Jurkat, Clone E6-1 (cell line): ENCODE data around the gene CHST13.
A peak's percentile ranks its signal among the peaks of the same experiment; 100 is the strongest.

Source experiments
- DNase-seq: peaks from one replicate; pipeline ENCODE4 v3.0.0-alpha.2; 2011; ENCODE audit warnings: low read depth, low spot score
- H3K4me3 ChIP-seq: 2 replicates; pipeline ENCODE4 v1.5.1; 2011; ENCODE audit warnings: mild to moderate bottlenecking, low read length, control low read depth, moderate library complexity

The CHST13 gene

DNA sequence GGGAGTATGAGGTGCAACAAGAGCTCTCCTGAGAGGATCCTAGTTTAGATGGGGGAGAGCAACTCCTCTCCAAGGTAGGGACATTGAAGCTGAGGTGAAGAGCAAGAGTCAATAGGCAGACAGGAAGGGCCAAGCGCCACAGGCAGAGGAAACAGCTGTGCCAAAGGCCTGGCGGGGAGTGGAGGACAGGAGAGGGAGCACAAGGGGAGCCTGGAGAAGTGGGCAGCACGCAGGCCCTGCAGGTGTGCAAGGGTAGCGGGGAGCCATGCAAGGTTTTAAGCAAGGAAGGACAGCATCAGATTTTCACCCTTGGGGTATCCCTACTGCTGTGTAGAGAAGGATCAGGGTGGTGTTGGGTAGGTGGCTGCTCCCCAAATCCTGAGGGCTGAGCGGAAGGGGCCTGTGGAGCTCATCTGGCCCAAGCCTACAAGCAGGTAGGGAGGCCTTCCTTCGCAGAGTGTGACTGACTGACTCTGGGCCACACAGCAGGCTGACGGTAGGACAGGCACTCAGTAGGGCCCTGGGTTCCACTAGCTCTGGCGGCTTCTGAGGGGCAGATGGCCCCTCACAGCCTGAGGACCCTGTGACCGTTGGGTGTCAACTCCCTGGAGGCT lies 13.3 kb downstream of the CHST13 start:
- DNase-seq: no peak

DNA sequence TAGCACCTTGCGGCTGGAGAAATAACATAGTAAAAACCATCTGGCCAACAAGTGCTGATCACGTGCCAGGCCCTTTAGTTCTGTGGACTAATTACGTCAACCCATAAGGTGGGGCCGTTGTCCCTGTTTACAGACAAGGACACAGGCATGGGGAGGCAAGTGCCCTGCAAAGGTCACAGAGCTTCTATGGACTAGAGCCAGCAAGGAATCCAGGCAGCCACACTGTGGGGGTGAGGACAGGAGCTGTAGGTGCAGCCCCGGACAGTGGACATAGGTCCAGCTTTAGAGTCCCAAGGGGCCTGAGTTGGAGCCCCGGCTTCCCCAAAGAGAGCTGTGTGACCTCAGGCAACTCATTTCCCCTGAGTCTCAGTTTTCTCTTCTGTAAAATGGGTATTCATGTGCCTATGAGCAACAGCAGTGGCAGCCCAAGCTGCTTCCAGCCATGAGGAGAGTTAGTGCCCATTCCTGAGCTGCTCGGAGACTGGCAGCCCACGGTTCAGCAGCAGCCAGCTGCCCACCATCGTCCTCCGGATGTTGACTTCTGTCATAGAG lies 13.9 kb downstream of the CHST13 start:
- DNase-seq: no peak
- H3K4me3 ChIP-seq: no peak overlapping the region

More for the DNA sequence above, 13.3 kb downstream of the CHST13 start:
- no peak overlapping the region for H3K4me3 ChIP-seq

DNA sequence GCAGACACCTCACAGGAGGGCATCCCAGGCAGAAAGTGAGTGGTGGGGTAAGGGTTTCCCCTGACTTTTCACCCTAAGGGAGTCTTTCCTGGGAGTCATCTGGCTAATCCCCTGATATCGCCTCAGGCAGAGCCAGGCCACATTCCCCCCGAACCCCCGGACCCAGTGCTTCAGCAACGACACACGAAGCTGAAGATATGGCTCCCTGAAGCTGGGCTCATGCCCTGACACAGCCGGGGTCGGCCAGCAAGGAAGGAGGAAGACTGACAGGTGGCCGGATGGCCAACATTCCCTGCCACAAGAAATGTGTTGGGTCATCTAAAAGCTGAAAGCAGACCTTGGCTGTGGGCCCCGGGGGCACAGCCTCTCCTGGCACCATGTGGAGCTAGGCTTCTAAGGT lies 14.4 kb downstream of the CHST13 start:
- no peak overlapping the region for H3K4me3 ChIP-seq
- no peak for DNase-seq

DNA sequence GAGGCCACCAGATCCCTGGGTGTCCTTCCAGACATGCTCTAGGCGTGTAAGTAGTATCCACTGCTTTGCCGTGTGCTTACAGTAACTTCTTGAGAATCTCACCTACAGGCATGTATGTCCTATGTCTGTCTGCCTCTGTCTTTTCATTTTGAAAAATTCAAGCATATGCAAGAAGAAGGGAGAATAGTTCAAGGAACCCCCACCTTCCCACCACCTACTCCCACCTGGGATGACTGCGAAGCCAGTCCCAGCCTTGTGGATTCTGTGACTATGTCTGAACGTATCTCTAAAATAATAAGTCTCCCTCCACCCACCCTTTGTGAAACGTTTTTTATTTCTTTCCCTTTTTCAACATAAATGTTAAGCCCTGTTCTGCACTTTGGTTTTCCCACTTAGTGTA lies 15.0 kb downstream of the CHST13 start:
- DNase-seq: no peak
- no peak overlapping the region for H3K4me3 ChIP-seq

DNA sequence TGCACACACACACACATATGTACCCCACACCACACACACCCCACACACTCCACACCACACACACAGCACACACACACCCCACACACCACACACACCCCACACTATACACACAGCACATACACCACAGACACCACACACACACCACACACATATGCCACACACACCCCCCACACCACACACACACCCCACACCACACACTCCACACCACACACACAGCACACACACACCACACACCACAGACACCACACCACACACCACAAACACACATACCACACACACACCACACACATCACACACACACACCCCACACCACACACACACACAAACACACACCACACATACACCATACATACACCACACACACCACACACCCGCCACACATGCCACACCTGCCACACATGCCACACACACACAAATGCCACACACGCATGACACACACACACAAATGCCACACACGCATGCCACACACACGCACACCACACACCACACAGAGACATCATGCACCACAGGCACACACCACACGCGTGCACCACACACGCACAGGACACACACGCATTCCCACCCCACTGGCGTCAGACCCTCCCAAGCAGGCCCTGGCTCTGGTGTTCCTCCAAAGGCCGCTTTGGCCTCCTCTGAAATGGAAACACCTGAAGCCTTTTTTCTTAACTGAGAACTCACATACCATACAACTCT lies 15.7 kb downstream of the CHST13 start:
- DNase-seq: no peak
- no peak overlapping the region for H3K4me3 ChIP-seq

DNA sequence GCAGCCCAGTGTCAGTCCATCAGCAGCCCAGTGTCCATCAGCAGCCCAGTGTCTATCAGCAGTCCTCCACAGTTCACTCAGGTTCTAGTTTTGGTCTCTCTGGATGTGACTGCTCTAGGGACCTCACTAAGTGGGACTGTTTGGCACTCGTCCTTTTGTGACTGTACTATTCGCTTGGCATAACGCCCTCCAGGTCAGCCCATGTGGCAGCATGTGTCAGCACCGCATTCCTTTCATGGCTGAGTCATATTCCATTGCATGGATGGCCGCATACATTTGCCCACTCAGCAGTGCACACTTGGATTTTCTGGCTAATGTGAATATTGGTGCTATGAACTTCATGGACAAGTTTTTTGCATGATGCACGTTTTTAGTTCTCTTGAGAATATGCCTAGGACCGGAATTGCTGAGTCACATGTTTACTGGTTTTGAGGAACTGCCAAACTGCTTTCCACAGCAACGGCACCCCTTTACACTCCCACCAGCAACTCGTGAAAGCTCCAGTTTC lies 16.4 kb downstream of the CHST13 start:
- DNase-seq: peak; percentile 14

DNA sequence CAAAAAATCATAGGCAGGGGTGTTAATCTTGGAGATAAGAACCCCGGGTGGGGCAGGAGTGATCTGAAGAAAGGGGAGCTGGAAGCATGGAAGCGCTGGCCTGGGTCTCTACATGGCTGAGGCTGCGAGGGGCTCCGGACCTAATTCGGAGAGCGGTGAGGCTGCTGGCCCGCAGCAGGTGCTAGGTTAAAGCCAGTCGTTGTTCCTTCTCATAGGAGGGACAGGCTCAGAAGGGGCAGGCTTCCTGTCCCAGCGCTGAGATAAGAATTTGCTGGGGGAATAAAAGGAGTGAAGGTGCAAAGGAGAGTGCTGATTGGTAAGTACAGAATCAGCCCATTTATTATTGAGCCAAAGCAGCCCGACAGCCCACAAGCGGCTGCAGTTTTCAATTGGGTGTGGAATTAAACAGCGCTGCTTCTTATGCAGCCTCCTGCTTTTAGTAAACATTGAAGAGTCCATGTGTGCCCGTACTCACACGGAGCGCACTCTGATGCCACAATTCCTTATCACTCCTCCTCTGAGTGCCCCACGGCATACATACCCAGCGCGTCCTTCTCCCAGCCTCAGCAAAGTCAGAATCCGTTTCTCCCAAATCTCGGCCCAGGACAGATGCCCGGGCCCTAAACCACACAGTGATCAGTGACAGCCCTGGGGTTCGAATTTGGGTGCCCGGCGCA lies 17.1 kb downstream of the CHST13 start:
- H3K4me3 ChIP-seq: no peak overlapping the region
- no peak for DNase-seq

More for the DNA sequence above, 16.4 kb downstream of the CHST13 start:
- H3K4me3 ChIP-seq: no peak overlapping the region

DNA sequence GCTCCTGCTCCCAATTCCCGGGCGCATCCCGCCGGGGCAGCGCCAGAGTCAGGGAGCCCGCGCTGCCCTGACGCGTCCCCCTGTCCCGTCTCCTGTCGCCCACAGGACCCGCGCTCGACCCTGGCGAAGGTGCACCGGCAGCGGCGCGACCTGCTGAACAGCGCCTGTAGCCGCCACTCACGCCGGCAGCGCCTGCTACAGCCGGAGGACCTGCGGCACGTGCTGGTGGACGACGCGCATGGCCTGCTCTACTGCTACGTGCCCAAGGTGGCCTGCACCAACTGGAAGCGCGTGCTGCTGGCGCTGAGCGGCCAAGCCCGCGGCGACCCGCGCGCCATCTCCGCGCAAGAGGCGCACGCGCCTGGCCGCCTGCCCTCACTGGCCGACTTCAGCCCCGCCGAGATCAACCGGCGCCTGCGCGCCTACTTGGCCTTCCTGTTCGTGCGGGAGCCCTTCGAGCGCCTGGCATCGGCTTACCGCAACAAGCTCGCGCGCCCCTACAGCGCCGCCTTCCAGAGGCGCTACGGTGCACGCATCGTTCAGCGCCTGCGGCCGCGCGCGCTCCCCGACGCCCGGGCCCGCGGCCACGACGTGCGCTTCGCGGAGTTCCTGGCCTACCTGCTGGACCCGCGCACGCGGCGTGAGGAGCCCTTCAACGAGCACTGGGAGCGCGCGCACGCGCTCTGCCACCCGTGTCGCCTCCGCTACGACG lies 17.8 kb downstream of the CHST13 start:
- no peak overlapping the region for H3K4me3 ChIP-seq
- no peak for DNase-seq

DNA sequence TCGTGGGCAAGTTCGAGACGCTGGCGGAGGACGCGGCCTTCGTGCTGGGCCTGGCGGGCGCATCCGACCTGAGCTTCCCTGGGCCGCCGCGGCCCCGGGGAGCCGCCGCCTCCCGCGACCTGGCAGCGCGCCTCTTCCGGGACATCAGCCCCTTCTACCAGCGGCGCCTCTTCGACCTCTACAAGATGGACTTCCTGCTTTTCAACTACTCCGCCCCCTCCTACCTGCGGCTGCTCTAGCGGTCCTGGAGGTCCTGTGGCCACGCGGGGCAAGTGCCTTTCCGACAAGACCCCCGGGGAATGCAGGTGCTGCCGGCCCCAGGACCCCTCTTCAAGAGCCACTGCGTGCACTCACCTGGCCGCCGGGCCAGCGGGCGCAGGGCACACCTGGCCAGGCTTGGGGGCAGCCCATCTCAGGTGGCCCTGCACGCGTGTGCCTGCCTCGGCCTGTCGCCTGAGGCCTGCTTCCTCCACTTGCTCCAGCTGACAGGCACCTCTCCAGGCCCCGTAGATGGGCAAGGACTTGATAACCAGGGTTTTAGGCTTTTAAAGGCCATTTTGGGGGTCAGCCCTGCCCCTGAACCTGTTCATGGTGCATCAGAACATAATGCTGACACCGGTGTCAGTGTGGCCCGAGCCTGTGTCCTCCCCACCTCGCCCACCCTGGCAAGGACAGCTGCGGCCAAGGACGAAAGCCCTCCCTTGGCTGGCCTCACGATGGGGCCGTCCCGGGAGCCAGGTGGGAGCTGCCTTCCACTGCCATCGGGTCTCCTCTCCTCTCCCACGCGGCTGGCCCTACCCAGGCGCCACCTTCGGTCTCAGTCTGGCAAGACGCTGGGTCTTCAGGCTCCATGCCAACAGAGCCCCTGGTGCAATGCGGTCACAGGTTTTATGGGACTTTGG lies 18.6 kb downstream of the CHST13 start:
- DNase-seq: no peak
- H3K4me3 ChIP-seq: no peak overlapping the region

DNA sequence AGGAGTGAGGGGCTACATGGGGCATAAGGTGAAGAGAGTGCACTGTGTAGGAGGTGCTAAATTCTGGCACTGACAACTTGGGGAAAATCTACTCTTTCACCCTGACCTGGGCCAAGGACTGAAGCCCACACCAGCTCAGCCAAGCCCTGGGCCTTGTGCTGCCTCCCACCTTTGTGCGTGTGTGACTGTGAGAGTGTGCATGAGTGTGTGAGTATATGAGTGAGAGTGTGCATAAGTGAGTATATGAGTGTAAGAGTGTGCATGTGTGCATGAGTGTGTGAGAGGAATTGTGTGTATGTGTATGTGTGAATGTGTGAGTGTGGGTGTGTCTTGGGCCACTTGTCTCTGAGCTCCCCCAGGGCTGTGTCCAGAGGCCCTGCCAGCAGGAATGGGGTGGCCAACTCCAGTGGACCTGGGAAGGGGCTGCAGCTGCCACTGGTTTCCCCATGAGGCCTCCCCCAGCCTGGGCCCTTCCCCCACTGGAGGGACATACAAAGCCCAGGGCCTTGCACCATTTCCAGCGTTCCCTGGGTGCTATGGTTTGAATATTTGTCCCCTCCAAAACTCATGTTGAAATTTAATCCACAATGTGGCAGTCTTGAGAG lies 19.6 kb downstream of the CHST13 start:
- H3K4me3 ChIP-seq: no peak overlapping the region
- DNase-seq: no peak

DNA sequence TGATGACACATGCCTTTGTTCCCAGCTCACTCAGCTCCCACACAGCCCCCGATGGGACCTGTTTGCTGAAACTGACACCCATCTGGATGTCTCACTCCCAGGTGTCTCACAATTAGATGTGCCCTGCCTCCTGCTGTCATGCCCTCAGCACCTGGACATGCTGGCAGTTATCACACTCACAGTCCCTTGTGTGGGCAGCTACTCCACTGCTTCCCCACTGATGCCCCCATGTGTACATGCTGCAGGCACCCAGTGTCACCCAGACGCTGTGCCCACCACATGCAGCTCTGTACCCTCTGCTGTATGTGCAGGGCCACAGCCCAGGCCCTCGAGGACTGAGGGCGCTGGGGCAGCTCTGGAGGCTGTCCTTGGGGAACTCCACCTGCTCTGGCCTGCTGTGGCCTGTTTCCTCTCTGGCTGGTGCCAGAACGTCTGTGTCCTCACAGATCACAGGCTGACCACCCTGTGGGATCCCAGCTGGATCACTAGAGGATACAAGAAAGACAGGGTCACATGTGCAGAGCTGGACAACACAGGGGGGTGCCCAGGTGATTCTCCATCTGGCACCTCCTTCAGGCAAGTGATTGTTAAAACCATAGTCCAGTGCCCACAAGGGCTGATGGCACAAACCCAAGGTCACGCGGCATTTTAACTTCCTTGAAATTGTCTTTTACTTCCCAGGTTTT lies 20.8 kb downstream of the CHST13 start:
- H3K4me3 ChIP-seq: no peak overlapping the region
- DNase-seq: no peak

DNA sequence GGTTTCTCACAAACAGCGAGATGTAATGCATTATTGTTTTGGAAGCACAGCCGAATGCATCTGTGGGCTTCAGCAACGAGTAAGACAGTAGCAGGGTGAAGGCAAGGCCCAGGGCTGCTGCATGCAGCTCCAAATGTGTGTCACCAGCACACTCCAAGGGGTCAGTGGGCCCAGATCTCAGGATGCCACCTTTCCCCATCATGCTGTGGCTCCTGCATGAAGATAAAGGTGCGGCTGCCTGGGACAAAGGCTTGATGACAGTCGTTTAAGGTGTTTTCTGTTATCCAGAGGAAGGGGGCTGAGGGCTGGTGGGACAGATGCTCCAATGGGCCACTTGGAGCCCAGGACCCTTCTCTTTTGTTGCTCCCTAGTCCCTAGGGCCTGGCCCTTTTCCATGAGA lies 21.6 kb downstream of the CHST13 start:
- DNase-seq: no peak

DNA sequence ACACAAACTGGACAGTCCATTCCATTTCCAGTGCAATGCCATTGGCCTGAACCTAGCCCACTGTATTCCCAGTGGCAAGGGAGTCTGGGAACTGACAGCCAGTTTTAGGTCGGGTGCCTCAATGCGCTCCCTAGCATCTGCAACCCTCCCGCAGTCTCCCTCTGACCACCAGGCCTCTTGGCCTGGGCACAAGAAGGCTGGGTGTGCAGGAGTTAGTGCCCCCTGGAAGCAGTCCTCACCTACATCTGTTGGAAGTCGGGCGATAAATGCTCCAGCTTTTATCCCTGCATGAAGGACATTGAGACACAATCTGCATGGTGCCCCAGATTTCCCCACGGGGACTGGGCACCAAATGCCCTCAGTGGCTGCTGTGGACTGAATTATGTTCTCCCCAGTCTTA lies 22.1 kb downstream of the CHST13 start:
- DNase-seq: no peak
- no peak overlapping the region for H3K4me3 ChIP-seq

More for the DNA sequence above, 21.6 kb downstream of the CHST13 start:
- no peak overlapping the region for H3K4me3 ChIP-seq

DNA sequence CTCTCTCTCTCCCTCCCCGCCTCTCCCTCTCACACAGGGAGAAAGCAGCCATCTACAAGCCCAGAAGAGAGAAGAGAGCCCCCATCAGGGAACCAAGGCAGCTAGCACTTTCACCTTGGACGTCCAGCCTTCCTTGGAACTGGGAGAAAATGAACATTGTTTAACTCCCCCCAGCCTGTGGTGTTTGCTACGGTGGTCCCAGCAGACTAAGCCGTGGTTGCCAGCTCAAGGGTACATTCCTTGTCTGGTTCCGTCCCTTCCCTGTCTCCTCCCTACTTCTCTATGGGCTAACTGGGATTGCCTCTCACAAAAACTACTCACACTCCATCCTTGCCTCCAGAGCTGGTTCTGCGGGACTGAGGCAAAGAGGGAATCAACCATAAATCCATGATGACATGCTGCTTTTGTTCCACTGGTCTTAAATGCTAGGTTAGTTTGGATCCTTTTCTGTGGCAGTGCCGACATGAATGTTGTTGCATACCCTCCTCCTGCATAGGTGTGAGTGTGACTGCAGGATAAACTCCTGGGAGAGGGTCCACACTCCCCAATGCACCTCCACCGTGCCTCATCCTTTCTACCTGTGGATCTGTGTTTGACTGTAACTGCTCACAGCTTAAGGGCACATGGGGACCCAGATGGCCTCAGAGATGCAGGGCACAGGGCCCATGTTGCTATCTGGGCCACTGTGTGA lies 22.7 kb downstream of the CHST13 start:
- no peak for DNase-seq
- H3K4me3 ChIP-seq: no peak overlapping the region

DNA sequence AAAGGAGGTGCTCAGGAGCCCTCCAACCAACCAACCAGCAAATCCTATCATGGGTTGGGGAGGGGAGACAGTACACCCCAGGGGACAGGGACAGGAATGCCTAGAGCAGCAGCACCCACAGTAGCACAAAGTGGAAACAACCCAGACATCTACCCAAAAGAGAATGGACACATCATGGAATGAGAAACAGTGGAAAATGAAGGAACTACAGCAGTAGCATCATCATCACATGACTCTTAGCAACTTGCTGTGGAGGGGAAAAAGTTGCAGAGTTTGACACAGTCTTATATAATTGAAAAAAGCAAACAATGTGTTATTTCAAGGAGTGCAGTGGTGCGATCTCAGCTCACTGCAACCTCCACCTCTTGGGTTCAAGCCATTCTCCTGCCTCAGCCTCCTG lies 23.8 kb downstream of the CHST13 start:
- no peak for DNase-seq
- H3K4me3 ChIP-seq: no peak overlapping the region

DNA sequence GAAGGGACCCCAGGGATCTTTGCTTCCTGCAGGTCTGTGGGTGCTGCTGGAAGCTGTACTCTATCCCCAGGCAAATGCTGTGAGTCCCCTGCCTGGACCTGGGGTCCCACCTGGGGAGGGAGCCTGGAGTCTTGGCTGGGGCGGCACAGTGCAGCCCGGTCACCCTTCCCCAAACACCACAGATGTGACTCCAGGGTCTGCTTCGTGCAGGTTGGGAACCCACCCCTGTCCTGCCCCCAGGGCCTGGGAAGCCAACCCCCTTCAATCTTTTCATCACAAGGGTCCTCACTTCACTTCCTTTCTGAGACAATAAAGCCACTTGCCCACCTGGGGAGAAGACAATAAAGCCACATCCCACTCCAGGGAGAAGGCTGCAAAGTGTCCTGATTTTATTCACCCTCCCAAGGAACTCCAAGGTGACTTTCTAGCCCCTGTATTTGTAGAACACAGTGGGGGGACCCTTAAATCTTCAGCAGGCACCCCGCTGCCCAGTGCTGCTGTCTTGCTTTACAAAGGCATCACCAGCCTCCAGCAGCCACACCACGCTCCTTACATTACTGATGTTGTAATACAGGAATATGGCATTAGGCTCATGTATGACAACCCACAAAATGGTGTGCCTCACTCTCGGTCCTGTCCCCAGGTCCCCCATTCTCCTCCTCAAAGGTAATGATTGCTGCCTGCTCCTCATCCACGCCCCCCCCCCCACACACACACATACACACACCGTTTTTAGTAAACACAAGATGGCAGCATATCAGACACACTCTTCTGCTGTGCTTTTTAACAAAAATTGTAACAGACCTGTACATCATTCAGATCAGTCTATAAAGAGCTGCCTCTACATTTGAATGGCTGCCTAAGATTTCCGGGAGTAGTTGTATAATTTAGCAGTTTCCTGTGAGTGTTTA lies 24.9 kb downstream of the CHST13 start:
- H3K4me3 ChIP-seq: no peak overlapping the region
- DNase-seq: peak; percentile 9
